Stimulated activated naive CD8-positive, alpha-beta T cell treated with anti-CD3 and anti-CD28 coated beads, Interleukin-15, amount 100 ng/mL, for 72 hours (primary cell): ENCODE results near the gene ENOX2.
"Not testable (repeated sequence)": the region's sequence is repeated elsewhere in the genome, so short reads cannot be mapped to it uniquely, and the experiment has no call there.

ENCODE experiments used
- ATAC-seq: fragments of 150-1000 bp; cut with Tn5 transposase; 2 replicates; pipeline ENCODE4 v1.10.0; 2021; ENCODE audit warnings: mild to moderate bottlenecking, moderate library complexity
- DNase-seq, 2 donors: peaks; one replicate each; pipeline ENCODE4 v3.0.0; 2021 to 2022
- H3K27ac Mint-ChIP-seq, 2 donors: one replicate each; pipeline ENCODE4 v1.8.0; 2022; ENCODE audit warnings: mild to moderate bottlenecking in 2 of 2, mixed read lengths in 2 of 2, moderate library complexity in 2 of 2
- H3K27me3 Mint-ChIP-seq: one replicate; pipeline ENCODE4 v1.8.0; 2022; ENCODE audit warnings: mixed read lengths
- H3K4me1 Mint-ChIP-seq: one replicate; pipeline ENCODE4 v1.8.0; 2022; ENCODE audit warnings: mild to moderate bottlenecking, mixed read lengths
- H3K4me3 Mint-ChIP-seq, 2 donors: one replicate each; pipeline ENCODE4 v1.8.0; 2022; ENCODE audit warnings: mild to moderate bottlenecking in 2 of 2, mixed read lengths in 2 of 2, moderate library complexity in 1 of 2
- H3K9me3 Mint-ChIP-seq, 2 donors: one replicate each; pipeline ENCODE4 v1.8.0; 2022; ENCODE audit warnings: mixed read lengths in 2 of 2

ENOX2 gene

DNA sequence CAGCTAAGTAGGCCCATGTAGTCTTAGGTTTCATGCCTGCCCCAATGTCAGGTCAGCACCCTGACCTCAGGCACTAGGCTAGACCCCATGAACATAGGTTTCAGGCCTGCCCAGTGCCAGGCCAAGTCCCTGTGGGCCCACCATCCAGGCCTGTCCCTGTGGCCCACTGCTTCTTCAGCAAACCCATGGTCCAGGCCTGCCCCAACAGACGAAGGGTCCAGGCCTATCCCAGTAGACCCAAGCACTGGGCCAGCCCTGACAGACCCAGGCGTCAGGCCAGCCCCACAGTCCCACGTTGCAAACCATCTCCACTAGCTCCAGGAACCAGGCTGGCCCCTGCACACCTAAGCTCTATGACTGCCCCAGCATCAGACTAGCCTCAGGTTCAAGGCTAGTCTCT, 92.4 kb downstream of the ENOX2 start:
- Mint-ChIP-seq H3K4me1 (no peaks in the 10 kb centered on the region), H3K27ac (no peak overlapping the region), H3K9me3 (peaks cover 0 to 6% of the 10 kb centered on the region in 2 donors), H3K4me3 (no peak overlapping the region), H3K27me3 (no peaks in the 10 kb centered on the region)
- ATAC-seq = no peak
- no peak for DNase-seq

DNA sequence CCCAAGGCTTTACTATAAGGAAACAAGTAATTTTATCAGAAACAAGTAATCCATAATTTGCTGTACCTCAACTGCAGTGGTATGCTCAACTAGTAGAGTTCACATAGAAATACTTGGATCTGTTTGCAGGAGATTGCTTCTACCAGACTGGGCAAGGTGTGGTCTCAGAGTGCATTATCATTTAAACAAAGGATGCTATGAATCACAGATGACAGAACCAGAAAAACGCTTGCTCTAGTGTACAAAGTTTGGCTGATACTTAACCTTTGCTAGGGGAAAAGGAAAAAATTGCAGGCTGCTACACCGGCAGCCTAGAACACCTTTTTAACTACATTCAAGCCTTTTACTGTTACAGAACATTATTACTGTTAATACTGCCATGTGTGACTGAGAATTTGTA, 97.1 kb downstream of the ENOX2 start:
- ATAC-seq (no peak), DNase-seq (no peak)
- H3K9me3 Mint-ChIP-seq = no peaks in the 10 kb centered on the region
- H3K4me3 Mint-ChIP-seq = no peak overlapping the region
- no peaks in the 10 kb centered on the region for H3K4me1 Mint-ChIP-seq
- H3K27ac Mint-ChIP-seq = no peak overlapping the region
- H3K27me3 Mint-ChIP-seq = no peaks in the 10 kb centered on the region

DNA sequence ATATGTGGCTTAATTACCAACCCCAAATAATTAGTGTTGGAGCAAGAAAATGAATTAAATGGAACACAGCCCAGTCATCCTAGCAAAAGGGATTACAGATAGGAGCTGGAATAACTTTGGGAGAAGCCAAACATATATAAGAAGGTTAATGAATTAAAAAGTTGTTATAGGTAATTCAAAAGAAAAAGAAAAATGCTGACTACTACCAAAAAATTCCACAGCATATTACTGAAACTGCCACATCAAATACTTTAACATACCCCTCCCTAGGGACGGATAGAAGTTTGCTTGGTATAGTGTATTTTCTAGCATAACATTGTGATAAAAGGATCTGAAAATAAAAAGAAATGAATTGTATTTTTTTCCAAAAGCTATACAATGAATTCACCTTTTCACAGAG, 99.5 kb downstream of the ENOX2 start:
- Mint-ChIP-seq H3K27me3 (no peaks in the 10 kb centered on the region), H3K4me3 (no peak overlapping the region), H3K27ac (no peak overlapping the region), H3K4me1 (no peaks in the 10 kb centered on the region), H3K9me3 (no peaks in the 10 kb centered on the region)
- ATAC-seq = no peak
- DNase-seq = no peak

DNA sequence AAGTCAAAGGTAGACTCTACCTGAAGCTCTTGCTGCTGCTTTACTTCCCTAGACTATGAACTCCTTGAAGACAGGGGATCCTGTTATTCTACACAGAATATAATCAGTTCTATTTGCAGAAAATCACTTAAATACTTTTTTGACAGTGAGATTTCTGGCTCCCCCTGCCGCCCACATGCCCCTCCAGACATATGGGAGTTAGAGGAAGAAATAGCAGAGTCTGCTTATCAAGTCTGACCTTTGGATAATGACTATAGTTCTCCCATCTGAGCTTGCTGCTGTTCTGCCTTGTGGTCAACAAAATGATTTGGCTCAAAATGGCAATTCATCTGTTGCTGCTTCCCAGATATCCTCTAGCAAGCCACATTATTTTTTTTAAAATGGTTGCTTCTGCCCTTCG, 101.1 kb downstream of the ENOX2 start:
- no peak overlapping the region for H3K4me3 Mint-ChIP-seq
- no peaks in the 10 kb centered on the region for H3K27me3 Mint-ChIP-seq
- DNase-seq = no peak
- no peak overlapping the region for H3K27ac Mint-ChIP-seq
- no peak for ATAC-seq
- no peaks in the 10 kb centered on the region for H3K9me3 Mint-ChIP-seq
- no peaks in the 10 kb centered on the region for H3K4me1 Mint-ChIP-seq

DNA sequence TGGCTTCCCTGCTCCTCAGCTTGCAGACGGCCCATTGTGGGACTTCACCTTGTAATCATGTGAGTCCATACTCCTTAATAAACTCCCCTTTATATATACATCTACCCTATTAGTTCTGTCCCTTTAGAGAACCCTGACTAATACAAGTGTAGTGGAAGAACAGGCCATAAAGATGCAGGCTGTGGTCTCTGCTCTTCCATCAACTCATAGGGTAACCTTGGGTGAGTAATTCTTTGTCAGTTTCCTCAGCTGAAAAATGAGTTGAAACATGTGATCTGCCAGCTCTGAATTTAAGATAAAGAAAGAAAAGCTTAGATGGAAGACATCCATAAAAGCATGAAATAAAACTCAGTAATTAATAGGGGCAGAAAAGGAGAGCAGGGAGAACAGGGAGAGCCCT, 103.6 kb downstream of the ENOX2 start:
- H3K4me3 Mint-ChIP-seq = no peak overlapping the region
- H3K4me1 Mint-ChIP-seq = no peaks in the 10 kb centered on the region
- DNase-seq = no peak
- H3K9me3 Mint-ChIP-seq = no peaks in the 10 kb centered on the region
- H3K27me3 Mint-ChIP-seq = no peaks in the 10 kb centered on the region
- no peak for ATAC-seq
- H3K27ac Mint-ChIP-seq = no peak overlapping the region

- DNase-seq (no peak), ATAC-seq (no peak)
- Mint-ChIP-seq H3K27me3 (no peaks in the 10 kb centered on the region), H3K27ac (no peak overlapping the region), H3K4me1 (no peaks in the 10 kb centered on the region), H3K9me3 (no peaks in the 10 kb centered on the region), H3K4me3 (no peak overlapping the region)
Measured at GRCh38 chrX:130793975-130794374, 109.0 kb downstream of the ENOX2 start.

GRCh38 chrX:130791870-130792269, 111.1 kb downstream of the ENOX2 start:
- H3K27me3 Mint-ChIP-seq, H3K4me3 Mint-ChIP-seq, H3K9me3 Mint-ChIP-seq, H3K4me1 Mint-ChIP-seq, H3K27ac Mint-ChIP-seq, DNase-seq, ATAC-seq: not testable (repeated sequence)

DNA sequence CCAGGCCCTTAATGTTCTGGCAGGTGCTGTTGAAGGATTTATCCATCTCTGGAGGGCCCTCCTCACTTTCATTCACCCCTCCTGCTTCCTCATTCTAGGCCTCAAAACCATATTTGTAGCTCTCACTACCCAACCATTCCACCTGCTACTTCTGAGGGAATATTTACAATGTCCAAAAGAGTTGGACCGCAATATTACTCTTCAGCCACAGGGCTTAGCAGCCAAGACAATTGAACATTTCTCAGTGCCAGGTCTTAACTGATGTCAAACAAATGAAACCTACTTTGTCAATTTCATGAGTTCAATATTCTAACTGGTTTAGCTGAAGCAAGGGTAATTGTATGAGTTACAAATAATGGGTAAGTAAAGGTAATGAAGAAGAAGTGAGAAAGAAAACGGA, 113.2 kb downstream of the ENOX2 start:
- ATAC-seq = no peak
- H3K9me3 Mint-ChIP-seq = no peaks in the 10 kb centered on the region
- H3K27me3 Mint-ChIP-seq = no peaks in the 10 kb centered on the region

DNA sequence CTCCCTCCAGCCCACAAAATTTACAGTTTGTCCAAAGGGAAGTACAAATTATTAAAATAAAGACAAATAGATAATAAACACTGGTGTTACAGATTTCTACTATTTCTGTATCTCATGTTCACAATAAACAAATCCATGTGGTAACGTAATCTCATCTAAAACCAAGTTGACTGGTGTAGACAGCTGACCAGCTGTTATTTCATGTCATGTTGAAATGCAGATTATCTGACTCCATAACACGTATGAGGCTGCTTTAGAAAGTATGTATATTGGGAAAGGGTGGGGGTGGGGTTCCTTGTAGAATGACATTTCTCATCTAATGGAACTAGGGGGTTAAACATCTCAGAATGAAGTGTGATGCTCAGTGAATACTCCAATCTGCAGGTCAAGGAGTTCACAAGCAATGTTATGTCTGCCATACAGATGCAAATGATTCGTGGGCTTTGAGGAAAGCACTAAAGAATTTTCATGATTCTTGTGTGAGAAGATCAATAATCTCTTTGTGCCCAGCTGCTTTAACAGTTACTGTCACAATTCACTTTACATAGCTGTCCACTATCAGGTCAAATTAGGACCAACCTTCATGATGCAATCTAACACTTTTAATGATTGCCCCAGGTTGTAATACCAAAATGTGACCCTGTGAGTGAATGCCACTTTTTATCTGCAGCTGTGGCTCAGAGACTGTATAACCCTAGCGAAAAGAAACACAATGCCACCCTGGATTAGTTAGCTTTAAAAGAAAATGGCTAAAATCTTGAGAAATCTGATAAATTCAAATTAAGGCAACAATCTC, 114.0 kb downstream of the ENOX2 start:
- ATAC-seq (no peak), DNase-seq (no peak)
- H3K27ac Mint-ChIP-seq = no peak overlapping the region
- no peak overlapping the region for H3K4me3 Mint-ChIP-seq
- H3K4me1 Mint-ChIP-seq = no peaks in the 10 kb centered on the region
- no peaks in the 10 kb centered on the region for H3K9me3 Mint-ChIP-seq
- no peaks in the 10 kb centered on the region for H3K27me3 Mint-ChIP-seq

More for the DNA sequence above, 113.2 kb downstream of the ENOX2 start:
- no peak for DNase-seq
- Mint-ChIP-seq H3K4me3 (no peak overlapping the region), H3K27ac (no peak overlapping the region), H3K4me1 (no peaks in the 10 kb centered on the region)

DNA sequence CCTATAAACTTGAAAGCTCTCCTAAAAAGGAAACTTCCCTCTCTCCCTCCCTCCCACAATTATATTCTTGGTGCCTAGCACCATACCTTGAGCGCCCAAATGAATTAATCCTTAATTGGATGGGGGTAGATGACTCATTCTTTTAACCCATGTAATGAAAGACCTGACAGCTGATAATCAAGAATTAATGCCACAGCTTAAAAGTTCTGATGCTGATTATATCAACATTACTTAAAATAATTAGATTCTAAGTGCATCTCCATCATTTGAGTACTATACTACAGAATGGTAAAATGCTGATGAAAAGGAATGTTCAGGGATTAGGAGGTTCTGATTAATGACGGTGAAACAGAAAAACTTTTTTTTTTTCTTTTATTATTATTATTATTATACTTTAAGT, 117.0 kb downstream of the ENOX2 start:
- no peak for DNase-seq
- no peaks in the 10 kb centered on the region for H3K9me3 Mint-ChIP-seq
- no peak overlapping the region for H3K4me3 Mint-ChIP-seq
- H3K27me3 Mint-ChIP-seq = no peaks in the 10 kb centered on the region
- no peaks in the 10 kb centered on the region for H3K4me1 Mint-ChIP-seq
- ATAC-seq = no peak
- no peak overlapping the region for H3K27ac Mint-ChIP-seq

GRCh38 chrX:130778773-130779172, 124.2 kb downstream of the ENOX2 start:
- DNase-seq = no peak
- H3K9me3 Mint-ChIP-seq = no peaks in the 10 kb centered on the region

DNA sequence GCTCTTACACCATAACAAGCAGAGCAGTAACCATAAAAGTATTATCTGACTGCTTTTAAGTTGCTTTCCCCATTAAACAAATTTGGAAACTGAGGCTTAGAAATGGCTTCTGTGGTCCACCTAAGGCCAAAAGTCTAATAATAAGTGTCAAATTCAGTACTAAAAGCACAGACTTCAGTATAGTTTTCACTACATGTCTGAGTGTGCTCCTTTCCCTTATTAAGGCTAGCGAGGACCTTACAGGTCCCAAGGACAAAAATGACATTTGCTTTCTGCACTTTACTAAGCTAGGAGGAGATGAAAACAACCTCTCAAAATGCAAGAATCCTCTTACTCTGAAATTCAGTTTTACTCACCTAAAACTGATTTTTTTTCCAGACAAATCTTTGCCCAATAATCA, 127.2 kb downstream of the ENOX2 start:
- Mint-ChIP-seq H3K4me3 (no peak overlapping the region), H3K4me1 (no peaks in the 10 kb centered on the region), H3K27me3 (no peaks in the 10 kb centered on the region), H3K9me3 (no peaks in the 10 kb centered on the region), H3K27ac (peak overlapping the region in 1 of 2 donors; percentile 77)
- ATAC-seq (no peak), DNase-seq (no peak)

More at GRCh38 chrX:130778773-130779172, 124.2 kb downstream of the ENOX2 start:
- no peak overlapping the region for H3K4me3 Mint-ChIP-seq
- no peaks in the 10 kb centered on the region for H3K27me3 Mint-ChIP-seq
- no peak overlapping the region for H3K27ac Mint-ChIP-seq
- no peak for ATAC-seq
- H3K4me1 Mint-ChIP-seq = no peaks in the 10 kb centered on the region

- Mint-ChIP-seq H3K4me1 (no peaks in the 10 kb centered on the region), H3K27me3 (no peaks in the 10 kb centered on the region), H3K4me3 (no peak overlapping the region), H3K9me3 (no peaks in the 10 kb centered on the region), H3K27ac (no peak overlapping the region)
- ATAC-seq (no peak), DNase-seq (no peak)
Measured at GRCh38 chrX:130772776-130773143, 130.2 kb downstream of the ENOX2 start.

DNA sequence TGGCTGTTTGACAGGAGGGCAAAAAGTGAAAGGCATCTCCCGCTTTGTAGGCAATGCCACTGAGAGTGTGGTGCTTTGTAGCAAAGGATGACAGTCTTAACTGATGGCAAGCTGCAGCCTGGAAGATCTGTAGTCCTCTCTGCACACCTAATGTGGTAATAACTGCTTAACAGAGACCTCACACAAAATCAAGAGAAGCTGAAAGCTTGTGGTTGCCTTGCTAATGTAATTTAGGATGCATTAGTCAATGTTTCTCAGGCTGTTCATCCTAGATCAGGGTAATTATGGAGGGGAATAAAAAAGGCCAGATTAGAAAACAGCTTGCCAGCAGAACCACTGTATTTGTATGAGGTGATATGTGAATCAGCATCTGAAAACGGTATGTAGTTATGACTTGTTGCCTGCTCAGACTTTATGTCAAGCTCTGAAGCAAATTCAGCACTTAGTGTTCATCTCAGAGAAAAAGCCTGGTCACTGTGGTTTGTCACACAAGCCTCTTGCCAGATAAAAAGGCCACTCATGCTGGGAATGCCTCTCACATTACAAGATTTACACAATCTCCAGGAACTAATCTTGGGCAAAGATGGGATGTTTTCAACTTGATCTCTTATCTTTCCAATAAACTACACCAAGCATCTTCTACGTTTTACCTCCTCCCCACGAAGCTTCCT, 130.8 kb downstream of the ENOX2 start:
- Mint-ChIP-seq H3K9me3 (no peaks in the 10 kb centered on the region), H3K27ac (no peak overlapping the region), H3K4me1 (no peaks in the 10 kb centered on the region), H3K4me3 (no peak overlapping the region), H3K27me3 (no peaks in the 10 kb centered on the region)
- DNase-seq = no peak
- no peak for ATAC-seq

- DNase-seq = no peak
- Mint-ChIP-seq H3K27me3 (no peaks in the 10 kb centered on the region), H3K4me1 (no peaks in the 10 kb centered on the region), H3K27ac (no peak overlapping the region), H3K9me3 (no peaks in the 10 kb centered on the region), H3K4me3 (no peak overlapping the region)
- no peak for ATAC-seq
Measured at GRCh38 chrX:130771648-130772047, 131.4 kb downstream of the ENOX2 start.

DNA sequence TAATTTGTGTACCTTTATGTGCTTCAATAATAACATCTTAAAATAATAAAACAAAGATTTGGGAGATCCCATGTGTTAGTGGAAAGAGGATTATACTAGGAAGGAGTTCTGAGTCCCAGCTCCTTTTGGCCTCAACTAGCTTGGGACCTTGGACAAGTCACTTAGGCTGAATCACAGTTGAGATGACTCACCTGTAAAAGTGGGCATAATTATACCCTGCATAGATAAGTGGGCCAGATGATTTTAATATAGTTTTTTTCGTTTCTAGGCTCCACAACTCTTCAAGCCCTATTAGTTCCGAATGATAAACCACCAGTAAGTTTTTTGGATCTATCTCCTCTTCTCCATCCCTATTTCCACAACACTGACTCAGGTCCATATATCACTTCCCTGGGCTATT, 131.8 kb downstream of the ENOX2 start:
- no peak overlapping the region for H3K27ac Mint-ChIP-seq
- ATAC-seq = no peak
- no peaks in the 10 kb centered on the region for H3K9me3 Mint-ChIP-seq
- H3K4me1 Mint-ChIP-seq = no peaks in the 10 kb centered on the region
- H3K4me3 Mint-ChIP-seq = no peak overlapping the region
- no peaks in the 10 kb centered on the region for H3K27me3 Mint-ChIP-seq
- DNase-seq = no peak

DNA sequence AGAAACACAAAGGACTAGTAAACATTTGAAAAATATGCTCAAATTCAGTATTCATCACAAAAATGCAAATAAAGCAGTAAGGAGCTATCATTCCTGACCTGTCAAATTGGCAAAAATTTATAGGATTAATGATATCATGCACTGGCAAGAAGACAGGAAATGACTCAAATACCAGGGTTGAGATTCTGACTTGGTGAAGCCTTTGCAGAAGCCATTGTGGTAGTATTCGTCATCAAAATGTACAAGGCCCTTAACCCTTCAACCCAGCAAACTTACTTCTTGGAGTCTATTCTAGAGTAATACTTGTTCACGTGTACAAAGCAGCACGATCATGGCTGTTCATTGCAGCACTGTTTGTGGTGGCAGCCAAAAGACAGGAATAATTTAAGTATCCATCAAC, 132.4 kb downstream of the ENOX2 start:
- Mint-ChIP-seq H3K4me1 (no peaks in the 10 kb centered on the region), H3K27ac (no peak overlapping the region), H3K27me3 (no peaks in the 10 kb centered on the region), H3K4me3 (no peak overlapping the region), H3K9me3 (no peaks in the 10 kb centered on the region)
- DNase-seq (no peak), ATAC-seq (no peak)
